CD4-positive, alpha-beta memory T cell (primary cell): Measurements from ENCODE around the gene SMTNL1. TPM values are rescaled to one million over a fixed set of nuclear protein-coding genes. Genes with fewer than 3 reads are reported as not detected.

ENCODE experiments used
- CTCF ChIA-PET: fragments of 350-600 bp; sonication (Branson Sonifier 250); formaldehyde crosslinking; loops from one replicate; lab custom pipeline; 2021; ENCODE audit warnings: inconsistent platforms; ENCODE audit not compliant: partially characterized antibody; lab: Charles Lee
- POLR2A ChIA-PET: fragments of 350-600 bp; sonication (Branson Sonifier 250); formaldehyde crosslinking; loops from one replicate; lab custom pipeline; 2021; ENCODE audit not compliant: partially characterized antibody; lab: Charles Lee
- DNase-seq, 5 donors: peaks; one replicate each; pipeline versions ENCODE4 v3.0.0 to v3.0.0-alpha.2; 2020 to 2022; ENCODE audit warnings: mixed read lengths in 1 of 5
- H3K27ac ChIP-seq: one replicate; pipeline ENCODE4 v1.7.0; 2013; ENCODE audit warnings: low read depth, low read length
- H3K27me3 ChIP-seq: 2 replicates; pipeline ENCODE4 v1.7.0; 2013; ENCODE audit warnings: mild to moderate bottlenecking, low read length, moderate library complexity; ENCODE audit not compliant: insufficient read depth
- H3K36me3 ChIP-seq: 2 replicates; pipeline ENCODE4 v1.7.0; 2013; ENCODE audit warnings: mild to moderate bottlenecking, low read length, moderate library complexity; ENCODE audit not compliant: insufficient read depth
- H3K4me1 ChIP-seq: 2 replicates; pipeline ENCODE4 v1.7.0; 2013; ENCODE audit warnings: mild to moderate bottlenecking, low read length, moderate library complexity; ENCODE audit not compliant: insufficient read depth
- H3K4me3 ChIP-seq, 2 donors: one replicate each; pipeline ENCODE4 v1.7.0; 2013; ENCODE audit warnings: low read length in 2 of 2, mild to moderate bottlenecking in 1 of 2
- H3K9me3 ChIP-seq, 2 donors: one replicate each; pipeline ENCODE4 v1.7.0; 2013; ENCODE audit warnings: low read length in 2 of 2, control low read depth in 1 of 2; ENCODE audit not compliant: control insufficient read depth in 1 of 2
- H3K27ac Mint-ChIP-seq, 7 donors: one replicate each; pipeline ENCODE4 v1.8.0; 2020 to 2021; ENCODE audit warnings: mixed read lengths in 7 of 7, mild to moderate bottlenecking in 6 of 7, inconsistent platforms in 3 of 7, moderate library complexity in 3 of 7
- H3K27me3 Mint-ChIP-seq, 2 donors: one replicate each; pipeline ENCODE4 v1.8.0; 2020 to 2021; ENCODE audit warnings: mixed read lengths in 2 of 2
- H3K36me3 Mint-ChIP-seq, 2 donors: one replicate each; pipeline ENCODE4 v1.8.0; 2020 to 2021; ENCODE audit warnings: mixed read lengths in 2 of 2, inconsistent platforms in 1 of 2, mild to moderate bottlenecking in 1 of 2
- H3K4me1 Mint-ChIP-seq, 4 donors: one replicate each; pipeline ENCODE4 v1.8.0; 2020 to 2021; ENCODE audit warnings: mixed read lengths in 4 of 4, mild to moderate bottlenecking in 1 of 4
- H3K4me3 Mint-ChIP-seq, 8 donors: one replicate each; pipeline ENCODE4 v1.8.0; 2020 to 2021; ENCODE audit warnings: mixed read lengths in 8 of 8, mild to moderate bottlenecking in 7 of 8, moderate library complexity in 6 of 8, inconsistent platforms in 3 of 8
- H3K9me3 Mint-ChIP-seq, 8 donors: one replicate each; pipeline ENCODE4 v1.8.0; 2020 to 2021; ENCODE audit warnings: mixed read lengths in 8 of 8, mild to moderate bottlenecking in 5 of 8, inconsistent platforms in 3 of 8, moderate library complexity in 1 of 8
- intact Hi-C: fragments of 100-400 bp; cut with micrococcal nuclease; formaldehyde crosslinking; loops from one replicate; pipeline ENCODE4 v1.15.1; 2023
- polyA plus RNA-seq, 2 donors: library from polyadenylated mRNA; unstranded; fragments of 300-500 nt; fragmentation: Illumina TruSeq; gene quantifications; one replicate each; pipeline ENCODE4 v1.2.3, GENCODE V29; 2021
- total RNA-seq, 2 experiments: library from RNA; stranded (reverse); gene quantifications; one replicate each; pipeline ENCODE4 v1.2.3, GENCODE V29; 2021

The SMTNL1 gene
- total and polyA plus RNA-seq, 4 experiments from 2014 or later, result 0.55 TPM; not detected in 3

DNA sequence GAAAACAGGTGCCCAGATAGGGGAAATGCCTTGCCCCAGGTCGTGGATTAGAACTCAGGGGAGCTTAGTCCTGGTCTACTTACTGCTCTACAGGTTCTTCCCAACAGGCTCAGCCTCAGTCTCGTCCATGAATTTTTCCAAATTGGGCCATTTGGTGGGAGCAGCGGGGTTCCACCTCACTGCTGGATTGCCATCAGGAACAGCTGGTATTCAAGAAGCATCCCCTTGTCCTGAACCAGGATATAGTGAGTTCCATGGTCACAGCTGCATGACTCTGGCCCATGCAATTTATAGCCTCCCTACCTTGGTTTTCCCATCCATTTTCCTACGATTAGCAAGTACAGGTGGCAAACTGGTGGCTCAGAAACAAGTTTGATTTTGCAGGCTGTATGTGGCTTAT, 36.7 kb downstream of the SMTNL1 start:
- intact Hi-C loops, result no loop called here
- Mint-ChIP-seq H3K9me3 (no peaks in the 10 kb centered on the region), H3K27ac (peak overlapping the region in 1 of 7 donors; percentile 36), H3K4me1 (peaks cover 0 to 9% (median 6%) of the 10 kb centered on the region in 4 donors), H3K36me3 (no peaks in the 10 kb centered on the region), H3K4me3 (no peak overlapping the region), H3K27me3 (peaks cover 4 to 6% of the 10 kb centered on the region in 2 donors)
- DNase-seq, result no peak
- H3K9me3 ChIP-seq, result no peaks in the 10 kb centered on the region
- ChIA-PET CTCF (interaction anchor here (1.0 to 1.2 kb wide), 6 partner anchors 67 to 245 kb away, joined by 3 to 5 read pairs (median 4); no protein-coding TSS in a partner anchor), POLR2A (no interaction called here)
- H3K4me3 ChIP-seq, result no peak overlapping the region
- no peaks in the 10 kb centered on the region for H3K4me1 ChIP-seq
- no peaks in the 10 kb centered on the region for H3K27me3 ChIP-seq
- H3K27ac ChIP-seq, result no peak overlapping the region
- no peaks in the 10 kb centered on the region for H3K36me3 ChIP-seq

- CTCF ChIA-PET, result interaction anchor here (0.9 to 1.0 kb wide), 2 partner anchors 9 to 16 kb away, joined by 3 to 4 read pairs; no protein-coding TSS in a partner anchor
- intact Hi-C loops, result no loop called here
- H3K9me3 Mint-ChIP-seq, result no peaks in the 10 kb centered on the region
Observed at GRCh38 chr11:57584341-57584740, 46.9 kb downstream of the SMTNL1 start.

GRCh38 chr11:57585301-57585700, 47.9 kb downstream of the SMTNL1 start:
- POLR2A ChIA-PET, result no interaction called here
- Mint-ChIP-seq H3K4me3 (no peak overlapping the region), H3K9me3 (no peaks in the 10 kb centered on the region), H3K27ac (no peak overlapping the region), H3K36me3 (no peaks in the 10 kb centered on the region), H3K27me3 (peaks cover 0 to 4% of the 10 kb centered on the region in 2 donors), H3K4me1 (peaks cover 0 to 4% (median under 1%) of the 10 kb centered on the region in 4 donors)
- Histone ChIP-seq H3K27me3 (no peaks in the 10 kb centered on the region), H3K4me1 (no peaks in the 10 kb centered on the region), H3K4me3 (no peak overlapping the region), H3K36me3 (no peaks in the 10 kb centered on the region), H3K9me3 (no peaks in the 10 kb centered on the region), H3K27ac (no peak overlapping the region)
- DNase-seq, result no peak
- intact Hi-C loops, result no loop called here
- CTCF ChIA-PET, result no interaction called here

More at GRCh38 chr11:57584341-57584740, 46.9 kb downstream of the SMTNL1 start:
- H3K4me1 ChIP-seq, result no peaks in the 10 kb centered on the region
- H3K27me3 ChIP-seq, result no peaks in the 10 kb centered on the region
- no peaks in the 10 kb centered on the region for H3K36me3 ChIP-seq
- H3K4me1 Mint-ChIP-seq, result peaks cover 0 to 4% (median under 1%) of the 10 kb centered on the region in 4 donors
- no peak for DNase-seq
- peaks cover 0 to 3% of the 10 kb centered on the region in 2 donors for H3K27me3 Mint-ChIP-seq
- H3K36me3 Mint-ChIP-seq, result no peaks in the 10 kb centered on the region
- H3K27ac Mint-ChIP-seq, result no peak overlapping the region
- H3K27ac ChIP-seq, result no peak overlapping the region
- no peak overlapping the region for H3K4me3 ChIP-seq
- H3K4me3 Mint-ChIP-seq, result no peak overlapping the region
- no peaks in the 10 kb centered on the region for H3K9me3 ChIP-seq
- POLR2A ChIA-PET, result no interaction called here

GRCh38 chr11:57586711-57587245, 49.4 kb downstream of the SMTNL1 start:
- no peaks in the 10 kb centered on the region for H3K9me3 Mint-ChIP-seq
- H3K4me3 ChIP-seq, result no peak overlapping the region
- no peaks in the 10 kb centered on the region for H3K36me3 ChIP-seq
- no peak for DNase-seq
- no peaks in the 10 kb centered on the region for H3K4me1 ChIP-seq
- H3K36me3 Mint-ChIP-seq, result no peaks in the 10 kb centered on the region
- peak overlapping the region in 1 of 7 donors; percentile 43 for H3K27ac Mint-ChIP-seq
- H3K27ac ChIP-seq, result no peak overlapping the region
- ChIA-PET POLR2A (no interaction called here), CTCF (no interaction called here)
- peaks cover 0 to 4% (median under 1%) of the 10 kb centered on the region in 4 donors for H3K4me1 Mint-ChIP-seq
- no peaks in the 10 kb centered on the region for H3K27me3 ChIP-seq
- peaks cover 3 to 5% of the 10 kb centered on the region in 2 donors for H3K27me3 Mint-ChIP-seq
- no peak overlapping the region for H3K4me3 Mint-ChIP-seq
- no peaks in the 10 kb centered on the region for H3K9me3 ChIP-seq
- intact Hi-C loops, result no loop called here

GRCh38 chr11:57588046-57588710, 50.8 kb downstream of the SMTNL1 start:
- Mint-ChIP-seq H3K4me1 (peaks cover 0 to 4% (median under 1%) of the 10 kb centered on the region in 4 donors), H3K36me3 (no peaks in the 10 kb centered on the region), H3K9me3 (no peaks in the 10 kb centered on the region), H3K27ac (no peak overlapping the region), H3K27me3 (peaks cover 3 to 5% of the 10 kb centered on the region in 2 donors), H3K4me3 (no peak overlapping the region)
- no peaks in the 10 kb centered on the region for H3K36me3 ChIP-seq
- H3K9me3 ChIP-seq, result no peaks in the 10 kb centered on the region
- POLR2A ChIA-PET, result no interaction called here
- H3K27me3 ChIP-seq, result no peaks in the 10 kb centered on the region
- CTCF ChIA-PET, result no interaction called here
- no peak for DNase-seq
- H3K4me1 ChIP-seq, result no peaks in the 10 kb centered on the region
- intact Hi-C loops, result no loop called here
- H3K27ac ChIP-seq, result no peak overlapping the region
- H3K4me3 ChIP-seq, result no peak overlapping the region

DNA sequence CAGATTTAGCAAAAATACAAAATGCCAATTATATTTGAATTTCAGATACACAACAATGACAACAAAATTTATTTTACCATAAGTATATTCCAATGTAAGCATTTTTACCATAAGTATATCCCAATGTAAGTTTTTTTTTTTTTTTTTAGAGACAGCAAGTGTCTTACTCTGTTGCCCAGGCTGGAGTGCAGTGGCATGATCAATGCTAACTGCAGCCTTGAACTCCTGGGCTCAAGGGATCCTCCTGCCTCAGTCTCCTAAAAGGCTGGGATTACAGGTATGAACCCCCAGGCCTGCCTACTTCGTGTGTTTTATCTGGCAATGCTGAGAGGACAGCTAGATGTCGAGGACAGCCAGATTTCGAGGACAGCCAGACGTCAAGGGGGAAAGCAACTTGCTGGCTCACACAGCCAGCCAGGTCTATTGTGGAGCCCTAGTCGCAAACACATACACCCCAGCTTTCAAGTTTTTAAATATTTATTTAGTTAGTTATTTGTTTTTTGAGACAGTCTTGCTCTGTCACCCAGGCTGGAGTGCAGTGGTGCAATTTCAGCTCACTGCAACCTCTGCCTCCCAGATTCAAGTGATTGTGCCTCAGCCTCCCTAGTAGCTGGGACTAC, 59.0 kb downstream of the SMTNL1 start:
- ChIA-PET CTCF (no interaction called here), POLR2A (no interaction called here)
- no peak overlapping the region for H3K4me3 ChIP-seq
- H3K4me3 Mint-ChIP-seq, result no peak overlapping the region
- H3K36me3 Mint-ChIP-seq, result no peaks in the 10 kb centered on the region
- H3K9me3 Mint-ChIP-seq, result no peaks in the 10 kb centered on the region
- no peak overlapping the region for H3K27ac ChIP-seq
- peaks cover 25 to 33% of the 10 kb centered on the region in 2 donors for H3K27me3 Mint-ChIP-seq
- no peaks in the 10 kb centered on the region for H3K4me1 ChIP-seq
- no peaks in the 10 kb centered on the region for H3K9me3 ChIP-seq
- no peak overlapping the region for H3K27ac Mint-ChIP-seq
- intact Hi-C loops, result no loop called here
- no peaks in the 10 kb centered on the region for H3K36me3 ChIP-seq
- no peak for DNase-seq
- peaks cover 11% of the 10 kb centered on the region for H3K27me3 ChIP-seq
- no peaks in the 10 kb centered on the region for H3K4me1 Mint-ChIP-seq

DNA sequence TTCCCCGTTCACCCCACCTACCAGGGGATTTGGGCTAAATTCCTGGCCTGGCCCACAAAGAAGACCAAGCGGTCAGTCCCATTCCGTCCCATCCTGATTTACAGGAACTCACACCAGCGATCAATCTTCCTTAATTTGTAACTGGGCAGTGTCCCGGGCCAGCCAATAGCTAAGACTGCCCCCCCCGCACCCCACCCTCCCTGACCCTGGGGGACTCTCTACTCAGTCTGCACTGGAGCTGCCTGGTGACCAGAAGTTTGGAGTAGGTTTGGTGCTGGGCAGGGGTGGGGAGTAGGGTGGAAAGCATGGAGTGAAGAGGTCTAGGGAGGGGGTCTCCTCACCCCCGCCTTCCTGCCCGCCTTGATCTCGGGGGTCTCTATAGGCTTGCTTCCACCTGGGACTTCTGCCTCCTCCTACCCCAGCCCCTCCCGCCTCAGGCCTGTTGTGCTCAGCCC, 60.1 kb downstream of the SMTNL1 start, which contains the start of gene SERPING1:
Gene SERPING1 (plus strand): TSS at position 225 of the 455 bp plus-strand sequence. CDS start 586 bp downstream, outside the sequence.
- Histone ChIP-seq H3K36me3 (no peaks in the 10 kb centered on the region), H3K4me3 (no peak within 1 kb of the TSS), H3K9me3 (no peaks in the 10 kb centered on the region), H3K27me3 (peaks cover 11% of the 10 kb centered on the region), H3K4me1 (no peaks in the 10 kb centered on the region), H3K27ac (no peak within 1 kb of the TSS)
- H3K9me3 Mint-ChIP-seq, result no peaks in the 10 kb centered on the region
- no peak for DNase-seq
- H3K4me1 Mint-ChIP-seq, result no peaks in the 10 kb centered on the region
- H3K27ac Mint-ChIP-seq, result no peak within 1 kb of the TSS
- intact Hi-C loops, result no loop called here
- no peaks in the 10 kb centered on the region for H3K36me3 Mint-ChIP-seq
- no peak within 1 kb of the TSS for H3K4me3 Mint-ChIP-seq
- CTCF ChIA-PET, result interaction anchor here (0.7 to 1.0 kb wide), 2 partner anchors 27 to 32 kb away, joined by 3 read pairs; no protein-coding TSS in a partner anchor
- H3K27me3 Mint-ChIP-seq, result peaks cover 29 to 36% of the 10 kb centered on the region in 2 donors
- POLR2A ChIA-PET, result no interaction called here
